HG03342 (cell line): Measurements from ENCODE around the gene HTRA1.

Experiments
- ATAC-seq: cut with Tn5 transposase; IDR thresholded peaks from one replicate; pipeline ENCODE4 v1.9.1; 2021; ENCODE audit warnings: mild to moderate bottlenecking, moderate library complexity; ENCODE audit not compliant: unreplicated experiment

HTRA1 gene

DNA sequence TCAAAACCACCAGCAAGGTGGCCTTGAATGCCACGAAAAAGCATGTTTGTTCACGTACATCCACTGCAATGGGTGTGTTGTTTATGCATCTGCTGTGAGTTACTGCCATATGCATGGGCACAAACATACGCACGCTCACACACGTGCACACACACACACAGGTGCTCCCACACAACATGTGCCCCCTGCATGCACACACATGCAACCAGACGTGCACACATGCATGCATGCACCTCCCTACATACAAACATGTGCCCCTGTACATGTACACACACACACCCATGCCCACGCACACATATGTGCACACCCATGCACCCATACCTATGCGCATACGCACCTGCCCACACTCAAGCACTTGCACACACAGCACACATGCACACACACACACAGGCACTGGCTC, 89.1 kb downstream of the HTRA1 start:
- ATAC-seq = no peak

DNA sequence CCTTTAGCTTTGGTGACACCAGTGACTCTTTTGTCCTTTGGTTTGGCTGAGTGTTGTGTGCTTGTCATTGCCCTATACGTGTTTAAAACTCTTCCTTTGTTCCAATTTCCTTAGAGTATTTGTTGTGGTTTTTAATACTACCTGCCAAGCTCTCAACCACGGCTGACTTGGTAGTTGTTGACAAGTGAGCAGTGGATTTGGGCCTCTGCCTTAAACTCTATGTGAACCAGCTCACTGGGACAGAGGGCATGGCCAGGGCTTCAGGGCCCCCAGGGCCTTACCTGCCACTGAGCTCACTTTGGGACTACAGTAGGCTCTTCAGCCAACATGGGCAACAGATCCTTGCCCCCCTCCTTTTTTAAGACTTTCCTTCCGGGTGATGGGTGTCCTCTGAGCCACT, 89.6 kb downstream of the HTRA1 start:
- ATAC-seq = no peak

DNA sequence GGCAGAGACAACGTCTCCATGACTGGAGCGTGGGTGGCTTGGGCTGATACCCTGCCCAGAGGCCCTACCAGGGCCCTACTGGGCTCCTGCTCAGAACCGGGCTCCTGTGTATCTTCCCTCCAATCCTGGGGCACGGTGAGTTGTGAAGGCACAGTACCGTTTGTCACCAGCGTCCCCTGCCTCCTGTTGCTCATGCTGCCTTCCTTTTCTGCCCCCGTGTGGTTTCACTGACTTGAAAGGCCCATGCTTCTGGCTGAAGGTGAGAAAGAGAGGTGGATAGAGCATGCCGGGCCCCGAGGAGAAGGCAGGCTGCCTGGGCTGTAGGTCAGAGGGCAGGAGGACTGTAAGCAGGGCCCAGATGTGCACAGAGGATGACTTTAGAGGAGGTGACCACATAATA, 90.1 kb downstream of the HTRA1 start:
- no peak for ATAC-seq

DNA sequence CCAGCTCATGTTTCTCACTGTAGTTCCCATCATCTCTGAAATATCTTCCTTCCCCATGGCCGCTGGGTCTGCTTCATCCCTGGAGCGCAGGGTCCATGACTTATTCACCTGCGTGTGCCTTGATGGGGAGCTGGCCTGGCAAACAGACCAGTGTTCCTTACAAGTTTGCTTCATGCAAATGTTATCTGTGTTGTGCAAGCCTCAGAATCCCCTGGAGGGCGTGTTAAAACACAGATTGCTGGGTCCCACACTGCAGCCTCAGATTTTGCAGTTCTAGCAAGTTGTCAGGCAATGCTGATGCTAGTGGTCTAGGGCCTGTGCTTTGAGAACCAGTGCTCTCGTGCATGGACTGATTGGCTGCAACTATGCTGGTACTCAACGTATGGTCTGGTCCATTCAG, 92.0 kb downstream of the HTRA1 start:
- no peak for ATAC-seq

DNA sequence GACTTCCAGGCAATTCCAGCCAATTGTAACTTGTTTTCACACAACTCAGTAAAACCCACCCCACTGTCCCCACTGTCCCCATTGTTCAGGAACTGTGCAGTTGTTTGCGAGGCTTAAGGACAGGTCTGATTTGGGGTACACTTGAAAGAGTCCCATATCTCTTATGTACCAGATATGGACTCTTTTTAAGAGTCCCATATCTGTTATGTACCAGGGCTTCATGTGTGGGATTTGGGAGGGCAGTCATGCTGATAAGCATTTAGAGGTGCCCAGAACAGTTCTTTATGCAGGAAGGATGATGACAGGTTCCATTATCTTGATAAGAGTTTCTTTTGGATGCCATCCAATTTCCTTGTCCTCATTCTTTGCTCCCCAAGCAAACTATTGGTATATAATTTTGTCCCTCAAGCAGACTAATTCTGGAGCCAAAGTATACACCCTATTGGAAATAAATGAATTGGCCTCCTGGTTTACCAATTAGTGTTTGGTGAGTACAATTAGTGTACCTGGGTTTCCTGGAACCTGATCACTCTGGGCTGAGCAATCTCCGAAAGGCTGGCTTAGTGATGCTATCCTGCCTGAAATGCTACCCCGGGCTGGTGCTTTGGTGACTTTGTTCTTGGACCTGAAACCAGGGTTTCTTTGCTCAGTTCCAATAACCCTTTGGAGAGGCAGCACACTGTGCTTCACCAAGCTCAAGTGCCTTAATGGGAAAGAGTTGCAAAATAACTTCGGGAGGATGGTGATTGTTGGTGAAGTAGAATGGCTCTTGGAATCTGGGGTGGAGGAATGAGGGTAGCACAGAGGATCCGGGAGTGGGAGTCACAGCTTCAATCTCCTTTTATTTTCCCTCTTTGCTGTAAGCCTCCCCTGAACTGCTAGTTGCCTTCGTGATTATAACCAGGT, 93.0 kb downstream of the HTRA1 start:
- no peak for ATAC-seq

GRCh38 chr10:122555442-122555841, 94.1 kb downstream of the HTRA1 start:
- ATAC-seq = no peak

- ATAC-seq = no peak
Observed at GRCh38 chr10:122557516-122557915, 96.2 kb downstream of the HTRA1 start.

DNA sequence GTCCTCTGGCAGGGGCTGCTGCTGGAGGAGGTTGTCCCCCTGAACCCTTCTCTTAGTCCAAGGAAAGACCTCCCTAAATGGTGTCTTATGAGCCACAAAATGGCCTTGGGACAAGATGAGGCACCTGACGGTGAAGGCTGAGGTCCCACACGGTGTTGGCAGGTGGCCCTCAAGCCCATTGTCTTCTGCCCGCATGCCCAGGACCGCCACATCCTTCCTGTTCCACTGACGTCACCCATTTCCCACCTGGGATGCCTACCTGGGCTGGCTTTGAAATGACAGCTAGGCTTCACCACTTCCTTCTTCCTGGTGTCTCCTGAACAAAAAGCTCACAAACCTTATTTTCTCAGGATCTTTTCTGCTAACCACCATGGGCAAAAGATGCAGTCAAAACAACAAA, 97.1 kb downstream of the HTRA1 start:
- no peak for ATAC-seq

- ATAC-seq = no peak
Observed at GRCh38 chr10:122559228-122559627, 97.9 kb downstream of the HTRA1 start.

DNA sequence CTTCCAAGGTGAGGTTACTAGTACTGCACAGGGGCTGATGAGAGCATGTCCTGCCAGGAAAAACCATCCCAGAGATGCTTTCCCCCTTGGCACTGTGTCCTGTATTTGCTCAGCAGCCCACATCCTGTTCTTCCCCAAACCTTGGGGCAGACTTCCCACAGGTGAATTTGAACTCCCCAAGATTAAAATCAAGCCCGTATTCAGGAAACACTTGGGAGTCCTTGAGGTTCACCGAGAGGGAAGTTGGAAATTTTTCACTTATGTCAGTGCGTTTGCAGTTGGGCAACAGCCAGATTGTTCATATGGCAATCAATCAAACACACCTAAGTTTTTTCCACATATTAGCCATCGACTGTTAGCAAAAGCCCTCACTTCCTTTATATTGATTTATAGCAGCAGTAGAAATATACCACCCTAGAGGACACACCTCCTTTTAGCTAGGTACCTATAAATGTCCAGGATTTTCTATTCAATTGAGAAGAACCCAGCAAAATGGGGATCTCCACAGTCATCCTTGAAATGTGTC, 99.0 kb downstream of the HTRA1 start, which contains the start of gene DMBT1:
Gene DMBT1 (plus strand): TSS at position 476 of the 526 bp plus-strand sequence. CDS start 17 bp downstream, at position 493.
- no peak for ATAC-seq

DNA sequence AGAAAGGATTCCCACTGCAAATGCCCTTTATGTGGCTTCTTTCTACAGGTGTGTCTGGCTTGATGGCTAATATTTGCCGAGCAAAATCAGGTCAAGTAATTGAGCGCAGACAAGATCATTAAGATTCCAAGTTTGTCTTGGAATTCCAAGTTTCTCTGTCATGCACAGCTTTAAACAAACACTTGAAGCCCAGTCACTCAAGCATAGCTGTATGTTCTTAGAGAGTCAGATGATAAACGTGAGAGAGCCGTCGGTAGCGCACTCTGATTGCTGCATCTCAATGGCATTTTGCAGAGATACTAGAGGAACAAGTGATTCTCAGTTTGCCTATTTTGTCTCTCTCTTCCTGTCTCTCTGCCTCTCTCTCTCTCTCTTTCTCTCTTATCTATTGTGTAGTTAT, 99.9 kb downstream of the HTRA1 start:
- no peak for ATAC-seq

DNA sequence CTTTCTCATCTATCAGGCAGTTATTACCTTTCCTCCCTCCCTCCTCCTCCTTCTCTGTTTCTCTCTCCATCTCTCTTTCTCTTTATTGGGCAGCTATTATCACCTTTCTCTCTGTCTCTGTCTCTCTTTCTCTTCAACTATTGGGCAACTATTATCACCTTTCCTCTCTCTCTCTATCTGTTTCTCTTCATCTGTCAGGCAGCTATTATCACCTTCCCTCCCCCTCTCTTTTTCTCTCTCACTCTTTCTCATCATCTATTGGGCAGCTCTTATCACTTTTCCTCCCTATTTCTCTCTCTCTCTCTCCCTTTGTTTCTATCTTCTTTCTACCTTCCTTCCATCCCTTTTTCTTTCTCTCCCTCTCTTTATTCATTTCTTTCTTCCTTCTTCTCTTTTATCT, 100.4 kb downstream of the HTRA1 start:
- ATAC-seq = no peak
